DMS 273 (cell line): ENCODE results near the gene SLIT1.

ENCODE experiments used
- DNase-seq: peaks from one replicate; lab custom pipeline; 2025; ENCODE audit not compliant: unreplicated experiment; lab: John Stamatoyannopoulos, UW

The SLIT1 gene

DNA sequence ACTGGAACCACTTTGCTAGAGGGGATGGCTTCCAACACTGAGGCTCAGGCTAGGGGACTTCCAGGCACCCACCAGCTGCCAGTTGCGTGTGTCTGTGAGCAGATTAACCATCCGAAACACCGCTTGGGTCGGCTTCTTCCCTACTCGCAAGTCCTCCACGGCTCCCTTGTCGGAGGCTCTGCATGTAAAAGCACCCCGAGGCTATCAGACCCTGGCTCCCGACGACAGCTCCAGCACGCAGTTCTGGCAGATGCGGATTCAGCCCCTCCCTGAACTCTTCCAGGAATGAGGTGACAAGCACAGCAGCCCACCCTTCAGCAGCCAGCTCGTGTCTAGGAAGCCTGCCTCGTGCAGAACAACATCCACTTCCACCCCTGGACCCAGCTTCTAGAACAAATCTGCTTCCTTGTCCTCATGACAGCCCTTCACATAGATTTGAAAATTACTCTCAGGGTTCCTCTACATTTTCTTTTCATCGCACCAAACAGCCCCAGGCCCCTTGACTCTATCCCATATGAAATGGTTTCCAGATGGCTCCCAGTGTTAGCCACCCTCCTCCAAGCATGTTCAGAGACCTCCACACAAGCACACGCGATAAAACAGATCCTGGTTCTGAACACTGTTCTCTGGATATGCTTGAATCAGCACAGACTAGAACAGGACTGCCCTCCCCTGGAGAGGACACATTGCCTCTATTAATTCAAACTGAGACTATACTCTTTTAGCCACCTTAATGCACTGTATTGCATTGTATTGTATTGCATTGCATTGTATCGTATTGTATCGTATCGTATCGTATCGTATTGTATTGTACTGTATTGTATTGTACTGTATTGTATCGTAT, 44.6 kb downstream of the SLIT1 start:
- no peak for DNase-seq

DNA sequence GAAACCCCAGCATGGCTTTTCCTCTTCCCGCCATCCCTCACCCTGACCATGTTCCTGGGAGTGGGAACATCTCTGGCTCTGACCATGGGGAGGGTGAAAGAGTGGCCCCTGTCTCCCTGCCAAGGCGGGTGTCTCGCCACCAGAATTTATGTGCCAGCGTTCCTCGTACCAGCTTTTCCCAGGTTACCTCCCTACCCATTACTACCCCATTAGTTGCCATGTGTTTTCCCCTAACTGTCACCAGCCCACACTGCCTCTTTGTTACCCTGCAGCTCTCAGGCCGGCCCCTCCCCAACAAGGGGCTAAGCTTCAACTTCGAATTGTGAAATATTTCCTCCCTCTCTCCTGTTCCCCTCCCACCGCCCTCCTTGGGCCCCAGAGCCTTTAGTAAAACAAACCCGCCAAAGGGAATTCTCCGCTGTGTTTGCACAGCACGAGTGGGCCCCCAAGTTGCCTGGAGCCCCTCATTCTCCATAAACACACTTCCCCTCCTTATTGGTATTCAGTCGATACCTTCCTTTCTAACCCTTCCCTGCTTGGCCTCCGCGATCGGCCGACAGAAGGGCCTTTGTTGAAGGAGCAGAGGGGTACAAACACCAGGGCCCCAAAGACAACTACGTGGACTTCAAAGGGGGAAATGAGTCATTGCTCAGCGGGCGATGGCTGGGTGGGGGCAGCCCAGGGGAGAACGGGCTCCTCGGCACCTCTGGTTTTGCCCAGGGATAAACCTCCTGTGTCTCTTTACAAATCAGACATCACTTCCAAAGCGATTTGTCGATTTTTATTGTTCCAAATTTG, 45.5 kb downstream of the SLIT1 start:
- no peak for DNase-seq

DNA sequence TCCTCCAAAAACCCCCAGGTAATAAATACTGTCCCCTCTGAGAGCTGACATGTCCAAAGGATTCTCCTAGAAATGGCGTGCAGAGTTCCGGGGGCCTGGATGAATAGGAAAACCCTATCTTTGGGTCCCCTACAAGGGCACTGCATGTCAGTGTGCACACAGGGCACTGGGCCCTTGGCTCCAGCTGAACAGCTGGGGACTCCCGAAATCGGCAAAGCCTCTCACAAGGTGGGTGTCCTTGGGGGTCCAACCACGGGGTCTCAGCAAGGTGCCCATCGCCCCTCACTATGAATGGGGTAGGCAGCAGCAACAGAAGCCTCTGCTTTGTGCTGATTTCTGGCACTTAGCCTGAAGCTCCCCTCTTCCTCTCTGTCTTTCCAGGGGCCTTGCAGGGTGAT, 46.1 kb downstream of the SLIT1 start:
- no peak for DNase-seq

DNA sequence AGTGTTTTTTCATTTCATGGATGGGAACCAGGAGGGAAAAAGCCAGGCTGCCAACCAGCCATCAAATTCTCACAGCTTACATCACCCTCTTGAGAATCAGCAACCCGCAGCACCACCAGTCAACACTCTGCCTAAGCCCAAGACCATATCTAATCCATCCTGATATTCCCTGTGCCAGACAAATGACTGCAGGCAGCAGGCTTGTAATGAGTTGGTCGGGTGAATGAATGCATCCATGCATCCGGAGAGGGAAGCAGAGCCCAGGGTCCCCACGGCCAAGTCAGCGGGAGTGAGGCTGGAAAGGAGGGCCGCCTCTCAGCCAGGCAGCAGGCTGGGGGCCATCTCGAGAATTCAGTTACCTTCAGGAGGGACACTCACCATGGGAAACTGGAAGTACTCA, 46.9 kb downstream of the SLIT1 start:
- no peak for DNase-seq

DNA sequence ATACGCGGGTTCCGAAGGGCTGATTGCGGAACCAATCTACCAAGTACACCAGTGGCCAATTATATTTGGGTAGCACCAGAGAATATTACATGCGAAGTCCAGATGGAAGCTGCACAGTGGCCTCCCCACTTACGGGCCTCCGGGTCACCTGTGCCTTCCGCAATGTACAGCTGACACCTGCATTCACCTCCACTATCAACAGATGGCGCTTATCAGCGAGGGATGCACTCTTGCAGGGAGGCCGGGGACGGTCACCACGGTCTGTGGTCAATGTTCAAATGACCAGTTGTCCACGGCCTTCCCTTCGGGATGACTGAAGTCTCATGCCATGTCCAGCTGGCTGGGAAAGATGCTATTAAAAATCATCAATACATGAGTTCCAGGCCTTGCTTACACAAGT, 47.6 kb downstream of the SLIT1 start:
- no peak for DNase-seq

DNA sequence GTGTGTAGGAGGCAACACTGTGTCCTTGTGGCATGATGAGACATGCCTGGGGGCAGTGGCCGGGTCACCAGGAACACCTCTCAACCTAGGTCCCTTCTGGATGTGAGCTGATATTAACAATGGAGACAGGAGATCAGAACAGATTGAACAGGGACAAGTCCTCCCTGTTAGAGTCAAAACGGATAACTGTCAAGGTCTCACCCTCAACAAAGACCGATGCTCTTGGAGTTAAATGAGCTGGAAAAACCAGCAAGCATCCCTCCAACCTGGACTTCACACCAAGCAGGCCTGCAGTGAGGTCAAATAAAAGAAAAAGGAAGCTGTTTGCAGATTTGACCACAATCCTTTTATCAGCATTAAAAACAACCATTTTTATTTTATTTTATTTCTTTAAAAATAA, 49.0 kb downstream of the SLIT1 start:
- no peak for DNase-seq

DNA sequence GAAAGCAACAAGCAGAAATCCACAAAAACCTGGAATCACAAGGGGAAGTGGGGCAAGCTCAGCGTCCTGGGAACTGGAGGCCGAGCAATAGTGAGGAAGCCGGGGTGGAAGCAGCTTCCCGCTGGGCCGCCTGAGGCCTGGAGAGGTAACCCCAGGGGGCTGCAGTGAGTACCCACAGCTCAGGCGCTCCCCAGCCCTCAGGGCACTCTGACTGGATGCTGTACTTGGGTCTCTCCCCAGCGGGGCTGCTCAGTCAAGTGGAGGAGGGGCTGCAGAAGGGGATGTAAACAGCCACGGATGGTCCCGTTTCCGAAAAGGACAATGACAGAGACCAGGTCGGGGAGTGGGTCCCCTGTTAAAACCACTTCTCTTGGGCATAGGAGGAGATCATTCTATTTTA, 50.3 kb downstream of the SLIT1 start:
- no peak for DNase-seq

DNA sequence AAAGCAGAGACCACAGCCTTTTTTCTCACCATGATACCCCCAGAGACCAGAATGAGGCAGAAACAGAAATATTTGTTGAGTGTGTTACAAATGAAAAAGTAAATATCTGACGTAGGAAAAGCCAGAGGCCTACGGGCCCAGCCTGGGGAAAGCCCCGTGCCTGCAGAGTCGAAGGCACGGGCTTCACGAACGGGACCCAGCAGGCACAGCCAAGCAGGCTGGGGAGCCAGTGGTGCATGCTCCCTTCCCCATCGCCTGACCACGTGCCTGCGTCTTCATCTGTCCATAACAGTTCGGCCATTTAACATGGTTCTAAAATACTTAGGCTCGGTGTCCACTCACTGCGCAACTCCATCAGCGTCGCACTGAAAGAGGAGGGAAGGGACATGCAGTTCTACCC, 50.8 kb downstream of the SLIT1 start:
- DNase-seq = no peak

DNA sequence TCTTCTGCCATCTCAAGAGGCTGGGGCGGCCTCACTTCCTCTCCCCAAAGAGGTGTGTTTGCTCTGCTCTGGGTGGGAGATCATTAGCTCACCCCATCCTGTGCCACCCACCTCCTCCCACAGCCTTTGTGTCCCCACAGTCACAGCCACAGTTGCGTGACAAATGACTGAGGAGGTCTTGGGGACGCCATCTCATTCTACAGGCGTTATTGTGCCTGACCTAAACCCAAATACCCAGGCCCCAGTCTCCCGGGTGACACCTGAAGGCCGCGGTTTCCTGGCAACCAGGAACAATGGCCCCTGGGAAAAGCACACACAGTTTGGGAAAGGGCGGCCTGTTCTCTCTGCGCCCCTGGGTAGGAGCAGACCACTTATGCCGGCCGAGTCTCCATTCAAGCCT, 51.6 kb downstream of the SLIT1 start:
- no peak for DNase-seq

DNA sequence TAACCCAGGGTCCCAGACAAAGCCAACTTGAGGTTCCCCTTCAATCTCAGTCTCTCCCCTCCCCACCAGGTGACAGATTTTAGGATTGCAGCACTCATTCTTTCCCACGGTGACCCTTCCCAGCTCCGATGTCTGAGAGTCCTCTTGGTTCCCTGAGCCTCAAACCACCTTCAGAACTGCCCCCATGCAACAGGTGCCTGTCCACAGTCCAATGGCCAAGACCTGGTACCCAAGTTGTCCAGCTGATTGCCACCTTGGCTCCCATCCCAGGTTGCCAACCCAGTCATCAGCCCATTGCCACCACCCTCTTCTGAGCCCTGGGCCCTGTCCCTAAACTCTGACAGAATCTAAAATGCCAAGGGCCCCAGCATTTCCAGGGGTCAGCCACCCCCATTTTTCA, 53.5 kb downstream of the SLIT1 start:
- no peak for DNase-seq

DNA sequence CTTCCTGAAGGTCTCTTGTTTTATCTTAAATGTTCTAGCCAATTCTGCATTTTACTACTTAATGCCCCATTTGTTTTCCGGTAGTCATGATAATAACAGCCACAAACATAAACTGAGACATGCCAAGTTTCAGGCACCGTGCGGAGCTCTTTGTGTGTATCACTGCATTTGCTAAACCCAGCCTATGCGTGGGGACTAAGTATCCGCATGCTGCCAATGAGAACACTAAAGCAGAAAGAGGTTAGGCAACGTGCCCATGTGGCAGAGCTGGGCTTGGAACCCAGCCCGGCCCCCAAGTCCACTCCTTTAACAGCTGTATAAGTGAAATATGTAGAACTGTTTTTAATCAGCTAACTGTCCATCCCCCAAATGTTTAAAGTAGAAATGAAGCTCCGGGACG, 54.1 kb downstream of the SLIT1 start:
- DNase-seq = peak; percentile 58

DNA sequence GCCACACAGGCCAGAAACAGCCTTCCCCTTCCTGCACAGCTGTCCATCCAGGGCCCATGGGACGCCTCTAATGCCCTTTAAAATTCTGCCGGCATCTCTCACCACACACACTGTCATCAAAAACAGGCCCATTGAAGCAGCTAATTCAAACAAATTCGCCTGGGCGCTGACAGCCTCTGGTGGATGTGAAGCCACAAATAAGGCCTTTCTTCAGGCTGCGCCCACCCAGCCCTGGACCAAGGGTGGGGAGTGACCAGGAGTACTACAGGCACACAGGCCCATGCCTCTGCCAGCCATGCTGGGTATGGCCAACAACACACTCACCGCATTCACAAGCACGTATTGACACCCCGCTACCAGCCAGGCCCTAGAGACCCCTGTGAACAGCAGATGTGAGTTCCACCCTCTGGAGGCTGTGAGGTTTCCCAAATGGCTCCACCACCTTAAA, 54.6 kb downstream of the SLIT1 start:
- peak; percentile 47 for DNase-seq

DNA sequence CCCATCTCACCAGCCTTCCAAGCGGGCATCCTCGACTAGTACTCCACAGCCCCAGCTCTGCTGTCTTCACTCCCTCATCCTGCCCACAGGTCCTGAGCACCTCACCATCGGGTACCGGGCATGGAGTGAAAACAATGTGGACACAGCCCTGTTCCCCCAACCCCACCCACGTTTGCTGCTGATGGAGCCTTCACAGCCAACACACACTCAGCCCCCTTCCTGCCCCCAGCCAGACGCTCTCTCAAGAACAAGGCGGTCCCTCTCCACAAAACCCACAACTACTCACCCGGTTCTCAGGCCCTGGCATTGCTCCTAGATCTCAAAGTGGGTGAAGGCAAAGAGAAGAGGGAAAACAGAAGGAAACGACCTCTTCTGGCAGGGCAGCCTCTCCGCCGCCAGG, 56.1 kb downstream of the SLIT1 start:
- DNase-seq = no peak

DNA sequence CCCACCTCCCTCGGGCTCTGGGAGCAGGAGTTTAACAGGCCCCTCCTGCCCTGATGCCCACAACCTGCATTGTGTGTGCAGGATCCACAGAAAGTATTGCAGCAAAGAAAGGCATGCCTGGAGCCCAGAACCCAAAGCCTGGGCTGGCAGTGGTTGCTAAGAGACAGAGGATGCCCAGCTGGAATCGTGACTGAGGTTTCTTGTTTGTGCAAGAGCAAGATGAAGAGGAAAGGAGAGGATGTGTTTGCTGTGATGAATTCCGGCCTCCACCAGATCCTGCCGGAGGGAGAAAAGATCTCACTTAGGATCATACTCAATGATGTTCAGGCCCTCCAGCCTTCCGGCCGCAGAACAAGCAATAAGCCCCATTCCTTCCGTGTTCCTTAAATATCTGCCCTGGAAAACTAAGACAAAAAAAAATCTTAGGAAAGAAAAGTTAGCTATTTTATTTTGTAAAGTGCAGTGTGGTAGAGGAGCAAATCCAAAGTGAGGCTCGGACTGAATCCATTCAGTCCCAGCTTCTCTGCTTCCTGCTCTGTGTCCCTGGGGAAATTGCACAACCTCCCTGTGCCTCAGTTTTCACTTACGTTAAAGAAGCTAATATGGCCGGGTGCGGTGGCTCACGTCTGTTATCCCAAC, 57.1 kb downstream of the SLIT1 start:
- DNase-seq = peak; percentile 61

DNA sequence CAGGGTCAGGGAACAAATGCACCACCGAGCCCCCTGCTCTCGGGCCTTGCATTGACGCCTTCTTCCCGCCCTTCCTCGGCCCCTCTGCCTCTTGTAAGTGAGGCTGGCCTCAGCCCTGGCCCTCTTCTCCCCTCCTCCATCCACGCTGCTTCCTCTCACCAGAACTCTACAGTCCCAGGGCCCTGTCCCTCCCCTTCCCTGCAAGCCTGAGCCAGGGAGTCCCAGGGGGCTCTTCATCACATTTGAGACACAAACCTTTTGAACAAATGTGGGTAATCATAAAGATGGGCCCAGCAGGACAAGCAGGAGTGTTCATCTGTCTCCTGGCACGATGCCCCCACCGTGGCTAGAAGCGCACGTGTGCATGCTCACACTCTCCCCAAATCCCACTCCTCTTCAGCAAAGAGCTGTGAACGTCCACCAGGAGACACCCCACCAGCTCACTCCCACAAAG, 57.7 kb downstream of the SLIT1 start:
- DNase-seq = peak; percentile 45

DNA sequence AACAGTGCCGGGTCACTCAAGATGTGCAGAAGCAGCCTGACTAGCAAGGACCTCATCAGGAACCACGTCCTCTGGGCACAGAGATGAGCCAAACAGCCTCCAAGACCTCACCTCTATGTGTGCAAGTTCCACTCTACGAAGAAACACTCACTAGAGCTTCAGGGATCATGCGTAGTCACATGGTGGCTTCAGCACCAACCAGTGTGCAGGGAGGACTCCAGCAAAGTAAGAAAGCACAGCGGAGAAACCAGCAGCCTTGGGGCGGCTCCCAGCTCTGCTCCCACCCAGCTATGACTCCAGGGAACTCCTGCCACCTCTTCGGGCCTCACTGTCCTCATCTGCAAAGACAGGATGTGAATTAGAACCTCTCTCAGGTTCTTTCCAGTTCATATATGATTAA, 58.2 kb downstream of the SLIT1 start:
- DNase-seq = no peak

DNA sequence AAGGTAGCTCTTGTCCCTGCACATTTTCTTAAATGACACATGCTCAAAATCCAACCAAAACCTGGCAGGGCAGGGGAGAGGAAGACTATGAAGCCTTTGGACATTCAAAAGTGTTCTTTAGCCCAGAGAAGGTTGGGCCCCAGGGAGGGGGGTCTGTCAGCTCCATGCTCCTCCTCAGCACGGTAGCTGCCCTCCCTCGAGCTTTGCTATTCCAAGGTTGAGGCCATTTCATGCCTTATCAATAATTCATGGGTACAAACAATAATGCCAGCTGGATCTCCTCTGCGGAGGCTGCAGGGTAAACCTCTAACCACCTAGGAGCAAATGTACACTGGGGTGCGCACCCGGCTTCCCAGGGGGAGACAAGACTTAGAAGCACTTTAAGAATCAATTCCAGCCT, 61.5 kb downstream of the SLIT1 start:
- no peak for DNase-seq

DNA sequence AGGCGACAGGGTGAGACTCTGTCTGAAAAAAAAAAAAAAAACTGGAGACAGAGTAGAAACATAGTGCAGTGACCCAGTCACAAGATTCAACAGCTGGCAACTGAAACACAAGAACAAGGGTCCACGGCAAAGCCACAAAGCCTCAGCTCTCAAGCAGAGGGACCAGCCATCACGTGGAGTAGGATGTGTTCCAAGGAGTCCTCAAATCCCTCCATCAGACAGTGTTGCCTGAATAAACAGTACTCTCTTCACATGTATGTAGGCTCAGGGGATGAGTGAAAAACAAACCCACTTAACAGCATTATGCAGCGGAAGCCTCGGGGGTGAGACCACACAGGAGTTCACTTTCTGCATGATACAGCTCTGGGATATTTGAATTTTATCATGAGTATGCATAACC, 62.0 kb downstream of the SLIT1 start:
- DNase-seq = no peak

DNA sequence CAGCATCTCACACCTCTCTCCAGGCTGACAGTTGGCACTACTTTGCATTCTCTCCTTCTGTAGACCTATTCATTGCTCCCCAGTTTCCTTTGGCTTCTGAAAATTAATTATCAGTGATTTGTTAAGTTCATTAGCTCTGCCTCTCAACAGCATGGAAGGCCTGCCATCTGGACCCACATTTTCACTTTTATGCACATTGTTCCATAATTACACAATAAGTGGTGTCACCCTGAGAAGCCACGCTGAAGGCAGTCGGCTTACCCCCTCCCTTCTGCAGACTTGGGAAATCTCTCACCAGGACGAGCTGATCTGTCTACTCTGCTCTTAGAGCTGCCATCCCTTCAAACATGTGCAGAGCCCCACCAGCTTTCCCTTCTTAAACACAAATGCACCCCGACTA, 64.7 kb downstream of the SLIT1 start:
- DNase-seq = no peak

DNA sequence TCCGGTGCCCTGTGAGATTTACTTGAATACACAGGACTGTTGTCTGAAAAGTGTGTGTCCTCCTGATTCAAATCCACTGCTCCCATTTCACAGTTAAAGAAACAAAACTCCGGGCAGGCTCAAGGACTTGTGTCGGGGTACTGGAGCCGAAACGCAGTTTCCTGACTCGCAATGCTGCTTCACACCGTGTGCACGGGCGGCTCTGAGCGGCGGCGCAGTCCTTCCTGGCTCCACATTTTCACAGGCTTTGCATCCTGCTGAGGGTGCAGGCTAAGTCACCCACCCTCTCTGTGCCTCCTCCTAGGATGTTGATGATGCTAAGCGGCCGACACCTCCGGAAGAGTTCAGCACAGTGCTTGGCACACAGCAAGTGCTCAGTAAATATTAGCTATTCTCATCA, 65.4 kb downstream of the SLIT1 start:
- no peak for DNase-seq

DNA sequence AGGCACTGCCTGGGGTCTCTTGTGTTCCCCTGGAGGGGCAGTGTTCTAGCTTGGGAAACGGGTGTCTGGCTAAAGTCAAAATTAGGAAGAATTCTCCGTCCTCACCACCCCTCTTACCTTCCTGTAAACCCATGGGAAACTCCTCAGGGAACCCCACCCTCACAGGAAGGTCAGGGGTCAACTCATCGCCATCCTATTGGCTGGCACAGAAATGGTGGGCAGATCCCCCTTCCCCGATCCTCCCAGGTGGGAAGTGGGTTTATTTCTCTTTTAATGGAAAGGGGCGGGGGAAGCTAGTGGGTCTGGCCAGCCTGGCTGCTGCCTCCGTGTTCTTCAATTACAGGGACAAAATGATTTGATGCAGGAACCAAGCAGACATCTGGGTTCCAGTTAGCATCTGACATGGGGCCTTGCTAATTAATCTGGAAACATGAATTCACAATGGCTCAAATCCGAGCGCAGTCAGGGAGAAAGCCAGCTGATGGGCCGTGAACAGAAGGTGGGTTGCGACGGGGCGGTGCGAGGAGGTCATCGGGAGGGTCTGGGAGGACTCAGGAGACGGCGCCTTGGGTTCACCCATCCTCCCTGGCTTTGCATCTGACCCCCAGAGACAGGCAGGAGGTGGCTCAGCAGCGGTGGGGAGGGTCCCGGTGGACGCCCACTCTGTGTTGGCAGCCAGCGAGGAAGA, 66.6 kb downstream of the SLIT1 start:
- DNase-seq = no peak
